H9 (cell line): ENCODE results near the gene LLGL2. TPM values are rescaled to one million over a fixed set of nuclear protein-coding genes. Genes with fewer than 3 reads are reported as not detected.

ENCODE experiments used
- DNase-seq: peaks from one replicate; pipeline ENCODE4 v3.0.0-alpha.2; 2017
- H2AFZ ChIP-seq: one replicate; pipeline ENCODE4 v1.6.1; 2013; ENCODE audit warnings: mild to moderate bottlenecking, low read length, control low read depth, moderate library complexity
- H2AK5ac ChIP-seq: 2 replicates; pipeline ENCODE4 v1.6.1; 2013; ENCODE audit warnings: low read length, control low read depth, mixed read lengths; ENCODE audit not compliant: insufficient read length
- H2BK120ac ChIP-seq: one replicate; pipeline ENCODE4 v1.6.1; 2013; ENCODE audit warnings: low read depth, mild to moderate bottlenecking, low read length, control low read depth, inconsistent platforms; ENCODE audit not compliant: poor library complexity, severe bottlenecking
- H2BK12ac ChIP-seq: 2 replicates; pipeline ENCODE4 v1.6.1; 2013; ENCODE audit warnings: low read length, control low read depth, mixed read lengths, low read depth; ENCODE audit not compliant: insufficient read length
- H2BK15ac ChIP-seq: 2 replicates; pipeline ENCODE4 v1.6.1; 2013; ENCODE audit warnings: low read depth, low read length, control low read depth
- H2BK20ac ChIP-seq: one replicate; pipeline ENCODE4 v1.6.1; 2013; ENCODE audit warnings: low read depth, mild to moderate bottlenecking, low read length, control low read depth, inconsistent platforms; ENCODE audit not compliant: poor library complexity, severe bottlenecking
- H2BK5ac ChIP-seq: 2 replicates; pipeline ENCODE4 v1.6.1; 2013; ENCODE audit warnings: low read length, control low read depth, mixed read lengths; ENCODE audit not compliant: insufficient read length
- H3K14ac ChIP-seq: 2 replicates; pipeline ENCODE4 v1.6.1; 2013; ENCODE audit warnings: low read length, control low read depth; ENCODE audit not compliant: insufficient read depth
- H3K18ac ChIP-seq: 2 replicates; pipeline ENCODE4 v1.6.1; 2013; ENCODE audit warnings: low read depth, mild to moderate bottlenecking, mixed read lengths, low read length, control low read depth; ENCODE audit not compliant: insufficient read length
- H3K23ac ChIP-seq: 2 replicates; pipeline ENCODE4 v1.6.1; 2013; ENCODE audit warnings: low read length, control low read depth, mixed read lengths, low read depth; ENCODE audit not compliant: insufficient read length
- H3K23me2 ChIP-seq: 2 replicates; pipeline ENCODE4 v1.6.1; 2013; ENCODE audit warnings: low read depth, mild to moderate bottlenecking, mixed read lengths, low read length, control low read depth; ENCODE audit not compliant: insufficient read length, poor library complexity, severe bottlenecking
- H3K27ac ChIP-seq: 2 replicates; pipeline ENCODE4 v1.5.1; 2013; ENCODE audit warnings: low read length, control low read depth, mixed read lengths, low read depth; ENCODE audit not compliant: insufficient read length
- H3K27me3 ChIP-seq: 2 replicates; pipeline ENCODE4 v1.6.1; 2013; ENCODE audit warnings: low read length, control low read depth, inconsistent platforms; ENCODE audit not compliant: insufficient read depth
- H3K4ac ChIP-seq: 2 replicates; pipeline ENCODE4 v1.6.1; 2013; ENCODE audit warnings: low read depth, mild to moderate bottlenecking, control low read depth, inconsistent platforms, low read length, moderate library complexity
- H3K4me1 ChIP-seq: 2 replicates; pipeline ENCODE4 v1.6.1; 2013; ENCODE audit warnings: low read length, control low read depth, inconsistent platforms; ENCODE audit not compliant: insufficient read depth
- H3K4me2 ChIP-seq: 2 replicates; pipeline ENCODE4 v1.6.1; 2013; ENCODE audit warnings: low read length, control low read depth, mixed read lengths; ENCODE audit not compliant: insufficient read length, insufficient read depth
- H3K56ac ChIP-seq: 2 replicates; pipeline ENCODE4 v1.6.1; 2013; ENCODE audit warnings: low read depth, mild to moderate bottlenecking, mixed read lengths, low read length, control low read depth; ENCODE audit not compliant: insufficient read length
- H3K79me1 ChIP-seq: 2 replicates; pipeline ENCODE4 v1.6.1; 2013; ENCODE audit warnings: low read depth, mild to moderate bottlenecking, moderate library complexity, low read length, control low read depth, inconsistent platforms; ENCODE audit not compliant: insufficient read depth, poor library complexity, severe bottlenecking
- H3K79me2 ChIP-seq: 2 replicates; pipeline ENCODE4 v1.6.1; 2013; ENCODE audit warnings: low read length, control low read depth, inconsistent platforms; ENCODE audit not compliant: insufficient read depth
- H3K9ac ChIP-seq: 2 replicates; pipeline ENCODE4 v1.6.1; 2013; ENCODE audit warnings: low read length, control low read depth, mixed read lengths; ENCODE audit not compliant: insufficient read length; ENCODE audit errors: extremely low read depth
- H3K9me3 ChIP-seq: one replicate; pipeline ENCODE4 v1.6.1; 2013; ENCODE audit warnings: low read depth, low read length, inconsistent platforms; ENCODE audit not compliant: control insufficient read depth
- H3T11ph ChIP-seq: one replicate; pipeline ENCODE4 v1.6.1; 2013; ENCODE audit warnings: mild to moderate bottlenecking, low read length, control low read depth, inconsistent platforms
- H4K20me1 ChIP-seq: one replicate; pipeline ENCODE4 v1.6.1; 2013; ENCODE audit not compliant: control insufficient read depth, insufficient read length, insufficient read depth
- H4K5ac ChIP-seq: 2 replicates; pipeline ENCODE4 v1.6.1; 2013; ENCODE audit warnings: low read depth, mild to moderate bottlenecking, mixed read lengths, low read length, control low read depth; ENCODE audit not compliant: insufficient read length
- H4K8ac ChIP-seq: replicated peaks from 2 replicates; pipeline ENCODE4 v1.6.1; 2013; ENCODE audit warnings: low read length, control low read depth, mixed read lengths, low read depth; ENCODE audit not compliant: insufficient read length
- H4K91ac ChIP-seq: 2 replicates; pipeline ENCODE4 v1.6.1; 2013; ENCODE audit warnings: low read depth, mild to moderate bottlenecking, moderate library complexity, mixed read lengths, low read length, control low read depth; ENCODE audit not compliant: insufficient read length
- H3K27ac Mint-ChIP-seq, 3 experiments: 2 replicates in 2 of 3; 3 replicates in 1 of 3; pipeline ENCODE4 v1.8.0; 2020 to 2021; ENCODE audit warnings: mixed read lengths in 3 of 3, mild to moderate bottlenecking in 1 of 3, moderate library complexity in 1 of 3
- H3K27me3 Mint-ChIP-seq: 2 replicates; pipeline ENCODE4 v1.8.0; 2021; ENCODE audit warnings: low read depth, mild to moderate bottlenecking, moderate library complexity, mixed read lengths
- H3K36me3 Mint-ChIP-seq, 3 experiments: 2 replicates in 2 of 3; 3 replicates in 1 of 3; pipeline ENCODE4 v1.8.0; 2020 to 2021; ENCODE audit warnings: low read depth in 3 of 3, mixed read lengths in 3 of 3; ENCODE audit not compliant: insufficient read depth in 1 of 3
- H3K4me1 Mint-ChIP-seq, 2 experiments: 2 replicates each; pipeline ENCODE4 v1.8.0; 2020; ENCODE audit warnings: mixed read lengths in 2 of 2
- H3K4me3 Mint-ChIP-seq, 2 experiments: 2 replicates in 1 of 2; 3 replicates in 1 of 2; pipeline ENCODE4 v1.8.0; 2020 to 2021; ENCODE audit warnings: mild to moderate bottlenecking in 2 of 2, mixed read lengths in 2 of 2, moderate library complexity in 1 of 2
- H3K9me3 Mint-ChIP-seq, 2 experiments: 2 replicates in 1 of 2; 3 replicates in 1 of 2; pipeline ENCODE4 v1.8.0; 2020; ENCODE audit warnings: mild to moderate bottlenecking in 2 of 2, mixed read lengths in 2 of 2, moderate library complexity in 1 of 2
- WGBS: extraction: QIAGEN DNeasy Blood & Tissue Kit; methylation state at CpG from one replicate; pipeline ENCODE4 v1.1.7; 2013; ENCODE audit warnings: missing lambda C conversion rate, low lambda C conversion rate, mixed read lengths; ENCODE audit not compliant: insufficient read length; ENCODE audit errors: extremely low coverage; 5-methylcytosine and 5-hydroxymethylcytosine counted together
- total RNA-seq: library from RNA; stranded (reverse); gene quantifications from 2 replicates; pipeline ENCODE4 v1.2.1, GENCODE V29; 2021
- TF ChIP-seq, protein P1 (sequence below): fragments of 200-600 bp; sonication (generic); conservative IDR thresholded peaks from 3 replicates; pipeline ENCODE4 v1.8.0; 2021; ENCODE audit warnings: antibody characterized with exemption, mild to moderate bottlenecking

The LLGL2 gene
- total RNA-seq, 1 experiment from 2014 or later = 90.4 TPM

DNA sequence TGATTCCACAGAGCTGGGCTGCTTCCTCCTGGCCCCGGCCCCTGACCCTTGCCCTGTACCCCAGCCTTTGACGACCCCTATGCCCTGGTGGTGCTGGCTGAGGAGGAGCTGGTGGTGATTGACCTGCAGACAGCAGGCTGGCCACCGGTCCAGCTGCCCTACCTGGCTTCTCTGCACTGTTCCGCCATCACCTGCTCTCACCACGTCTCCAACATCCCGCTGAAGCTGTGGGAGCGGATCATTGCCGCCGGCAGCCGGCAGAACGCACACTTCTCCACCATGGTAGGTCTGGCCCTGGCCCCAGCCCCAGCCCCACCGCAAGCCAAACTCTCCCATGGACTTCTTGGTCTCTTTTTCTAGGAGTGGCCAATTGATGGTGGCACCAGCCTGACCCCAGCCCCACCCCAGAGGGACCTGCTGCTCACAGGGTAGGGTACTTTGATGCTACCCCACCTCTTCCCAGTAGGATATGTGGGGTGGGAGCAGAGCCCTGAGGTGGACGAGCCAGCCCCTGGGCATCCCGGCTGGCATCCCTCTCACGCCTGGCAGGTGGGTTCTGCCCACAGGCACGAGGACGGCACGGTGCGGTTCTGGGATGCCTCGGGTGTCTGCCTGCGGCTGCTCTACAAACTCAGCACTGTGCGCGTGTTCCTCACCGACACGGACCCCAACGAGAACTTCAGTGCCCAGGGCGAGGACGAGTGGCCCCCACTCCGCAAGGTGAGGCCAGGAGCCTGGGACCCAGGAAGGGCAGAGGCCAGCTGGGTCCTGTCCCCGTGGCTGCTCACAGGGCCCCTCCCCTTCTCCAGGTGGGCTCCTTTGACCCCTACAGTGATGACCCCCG, 43.1 kb downstream of the LLGL2 start:
- Mint-ChIP-seq H3K9me3 (no peaks in the 10 kb centered on the region), H3K27ac (no peak overlapping the region), H3K4me3 (no peak overlapping the region), H3K36me3 (peaks cover 2 to 34% (median 19%) of the 10 kb centered on the region in 3 experiments; a peak in 5 of 7 replicates), H3K4me1 (no peaks in the 10 kb centered on the region), H3K27me3 (no peaks in the 10 kb centered on the region)
- Histone ChIP-seq H3T11ph (no peak overlapping the region), H2BK15ac (no peak overlapping the region), H4K91ac (no peak overlapping the region), H3K27ac (no peak overlapping the region), H2AFZ (no peak overlapping the region), H3K23me2 (no peaks in the 10 kb centered on the region), H2BK5ac (no peak overlapping the region), H3K79me1 (no peaks in the 10 kb centered on the region), H3K14ac (no peak overlapping the region), H3K23ac (no peak overlapping the region), H4K5ac (no peak overlapping the region), H3K79me2 (no peaks in the 10 kb centered on the region), H3K4me2 (no peak overlapping the region), H3K4me1 (no peaks in the 10 kb centered on the region), H4K20me1 (no peaks in the 10 kb centered on the region), H3K56ac (no peak overlapping the region), H3K9me3 (no peaks in the 10 kb centered on the region), H3K27me3 (no peaks in the 10 kb centered on the region), H4K8ac (no peak overlapping the region), H3K4ac (no peak overlapping the region), H3K18ac (no peak overlapping the region), H2BK12ac (no peak overlapping the region), H2BK120ac (no peak overlapping the region), H2BK20ac (no peak overlapping the region), H2AK5ac (no peak overlapping the region), H3K9ac (no peak overlapping the region)
- DNase-seq = no peak
- TF ChIP-seq, protein P1, sequence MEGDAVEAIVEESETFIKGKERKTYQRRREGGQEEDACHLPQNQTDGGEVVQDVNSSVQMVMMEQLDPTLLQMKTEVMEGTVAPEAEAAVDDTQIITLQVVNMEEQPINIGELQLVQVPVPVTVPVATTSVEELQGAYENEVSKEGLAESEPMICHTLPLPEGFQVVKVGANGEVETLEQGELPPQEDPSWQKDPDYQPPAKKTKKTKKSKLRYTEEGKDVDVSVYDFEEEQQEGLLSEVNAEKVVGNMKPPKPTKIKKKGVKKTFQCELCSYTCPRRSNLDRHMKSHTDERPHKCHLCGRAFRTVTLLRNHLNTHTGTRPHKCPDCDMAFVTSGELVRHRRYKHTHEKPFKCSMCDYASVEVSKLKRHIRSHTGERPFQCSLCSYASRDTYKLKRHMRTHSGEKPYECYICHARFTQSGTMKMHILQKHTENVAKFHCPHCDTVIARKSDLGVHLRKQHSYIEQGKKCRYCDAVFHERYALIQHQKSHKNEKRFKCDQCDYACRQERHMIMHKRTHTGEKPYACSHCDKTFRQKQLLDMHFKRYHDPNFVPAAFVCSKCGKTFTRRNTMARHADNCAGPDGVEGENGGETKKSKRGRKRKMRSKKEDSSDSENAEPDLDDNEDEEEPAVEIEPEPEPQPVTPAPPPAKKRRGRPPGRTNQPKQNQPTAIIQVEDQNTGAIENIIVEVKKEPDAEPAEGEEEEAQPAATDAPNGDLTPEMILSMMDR = no peak
- WGBS = no CpG with 5 or more reads among the region's 31 CpGs
